Tibial nerve (tissue), 4 donors: ENCODE data around the gene DZIP3. TPM values are rescaled to one million over a fixed set of nuclear protein-coding genes. Genes with fewer than 3 reads are reported as not detected.

Experiments used
- DNase-seq, 2 donors: peaks; one replicate each; pipeline ENCODE4 v3.0.0-alpha.2; 2019; ENCODE audit warnings: low spot score in 2 of 2
- H3K27ac ChIP-seq, 4 donors: fragments of 200-600 bp; sonication (generic) in 3 of 4; one replicate each; pipeline ENCODE4 v1.5.1; 2017 to 2019; ENCODE audit warnings: mild to moderate bottlenecking in 1 of 4
- H3K27me3 ChIP-seq, 2 donors: fragments of 200-600 bp; sonication (generic) in 1 of 2; one replicate each; pipeline versions ENCODE4 v1.5.1 to v1.6.0; 2017 to 2019
- H3K36me3 ChIP-seq, 3 donors: fragments of 200-600 bp; sonication (generic); one replicate each; pipeline ENCODE4 v1.5.1; 2018 to 2019
- H3K4me1 ChIP-seq, 4 donors: fragments of 200-600 bp; sonication (generic) in 3 of 4; one replicate each; pipeline ENCODE4 v1.5.1; 2017 to 2019
- H3K4me3 ChIP-seq, 4 donors: fragments of 200-600 bp; sonication (generic) in 3 of 4; one replicate each; pipeline ENCODE4 v1.5.1; 2017 to 2019; ENCODE audit warnings: mild to moderate bottlenecking in 1 of 4, moderate library complexity in 1 of 4
- H3K9me3 ChIP-seq, 4 donors: fragments of 200-600 bp; sonication (generic) in 3 of 4; one replicate each; pipeline ENCODE4 v1.5.1; 2017 to 2019
- EP300 ChIP-seq, 2 donors: sonication (generic); formaldehyde crosslinking; IDR thresholded peaks; one replicate each; pipeline ENCODE4 v1.6.1; 2017; ENCODE audit warnings: antibody characterized with exemption in 2 of 2, mild to moderate bottlenecking in 1 of 2
- POLR2A ChIP-seq, 2 donors: fragments of 450-650 bp; IDR thresholded peaks; one replicate each; pipeline ENCODE4 v1.6.1; 2017; ENCODE audit warnings: antibody characterized with exemption in 2 of 2, mild to moderate bottlenecking in 2 of 2, moderate library complexity in 2 of 2
- WGBS, 2 donors: methylation state at CpG; one replicate each; pipeline ENCODE4 v1.1.5; 2018; 5-methylcytosine and 5-hydroxymethylcytosine counted together
- small RNA-seq: library from RNA; depleted of rRNA; stranded (forward); fragments of <200 nt; gene quantifications from one replicate; pipeline ENCODE3, GENCODE V24; 2016
- total RNA-seq, 4 donors: library from RNA; depleted of rRNA; stranded (reverse); fragments of >200 nt; gene quantifications; one replicate each; pipeline ENCODE4 v1.1.0, GENCODE V29; 2016
- TF ChIP-seq, protein P1 (sequence below), 5 experiments: fragments of 200-600 bp in 3 of 5; fragments of 450-650 bp in 2 of 5; sonication (generic) in 3 of 5; IDR thresholded peaks; one replicate each; pipeline ENCODE4 v1.5.1; 2016 to 2019; ENCODE audit warnings: antibody characterized with exemption in 5 of 5, mild to moderate bottlenecking in 3 of 5, moderate library complexity in 2 of 5

DZIP3 gene
- total RNA-seq, 4 donors from 2014 or later, result 7.5 to 12.0 (median 10.1) TPM

DNA sequence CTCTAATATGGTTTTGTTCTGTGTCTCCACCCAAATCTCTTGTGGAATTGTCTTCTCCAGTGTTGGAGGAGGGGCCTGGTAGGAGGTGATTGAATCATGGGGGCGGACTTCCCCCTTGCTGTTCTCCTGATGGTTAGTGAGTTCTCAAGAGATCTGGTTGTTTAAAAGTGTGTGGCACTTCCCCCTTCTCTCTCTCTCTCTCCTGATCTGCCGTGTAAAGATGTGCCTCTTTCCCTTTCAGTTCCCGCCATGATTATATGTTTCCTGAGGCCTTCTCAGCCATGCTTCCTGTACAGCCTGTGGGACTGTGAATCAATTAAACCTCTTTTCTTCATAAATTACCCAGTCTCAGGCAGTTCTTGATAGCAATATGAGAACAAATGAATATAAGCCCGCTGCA is 134.6 kb downstream of the DZIP3 start:
- Histone ChIP-seq H3K27ac (no peak overlapping the region), H3K4me3 (no peak overlapping the region), H3K4me1 (no peaks in the 10 kb centered on the region), H3K27me3 (no peaks in the 10 kb centered on the region), H3K9me3 (no peaks in the 10 kb centered on the region), H3K36me3 (no peaks in the 10 kb centered on the region)
- no peak for DNase-seq
- TF ChIP-seq, protein P1, sequence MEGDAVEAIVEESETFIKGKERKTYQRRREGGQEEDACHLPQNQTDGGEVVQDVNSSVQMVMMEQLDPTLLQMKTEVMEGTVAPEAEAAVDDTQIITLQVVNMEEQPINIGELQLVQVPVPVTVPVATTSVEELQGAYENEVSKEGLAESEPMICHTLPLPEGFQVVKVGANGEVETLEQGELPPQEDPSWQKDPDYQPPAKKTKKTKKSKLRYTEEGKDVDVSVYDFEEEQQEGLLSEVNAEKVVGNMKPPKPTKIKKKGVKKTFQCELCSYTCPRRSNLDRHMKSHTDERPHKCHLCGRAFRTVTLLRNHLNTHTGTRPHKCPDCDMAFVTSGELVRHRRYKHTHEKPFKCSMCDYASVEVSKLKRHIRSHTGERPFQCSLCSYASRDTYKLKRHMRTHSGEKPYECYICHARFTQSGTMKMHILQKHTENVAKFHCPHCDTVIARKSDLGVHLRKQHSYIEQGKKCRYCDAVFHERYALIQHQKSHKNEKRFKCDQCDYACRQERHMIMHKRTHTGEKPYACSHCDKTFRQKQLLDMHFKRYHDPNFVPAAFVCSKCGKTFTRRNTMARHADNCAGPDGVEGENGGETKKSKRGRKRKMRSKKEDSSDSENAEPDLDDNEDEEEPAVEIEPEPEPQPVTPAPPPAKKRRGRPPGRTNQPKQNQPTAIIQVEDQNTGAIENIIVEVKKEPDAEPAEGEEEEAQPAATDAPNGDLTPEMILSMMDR (IDR thresholded peaks at IDR 0.05), result no peak
- TF ChIP-seq EP300 (IDR thresholded peaks at IDR 0.05), result no peak
- no peak for TF ChIP-seq POLR2A (IDR thresholded peaks at IDR 0.05)
- 66 to 79% methylated on average over 4 of the region's 4 CpGs for WGBS, 2 donors

DNA sequence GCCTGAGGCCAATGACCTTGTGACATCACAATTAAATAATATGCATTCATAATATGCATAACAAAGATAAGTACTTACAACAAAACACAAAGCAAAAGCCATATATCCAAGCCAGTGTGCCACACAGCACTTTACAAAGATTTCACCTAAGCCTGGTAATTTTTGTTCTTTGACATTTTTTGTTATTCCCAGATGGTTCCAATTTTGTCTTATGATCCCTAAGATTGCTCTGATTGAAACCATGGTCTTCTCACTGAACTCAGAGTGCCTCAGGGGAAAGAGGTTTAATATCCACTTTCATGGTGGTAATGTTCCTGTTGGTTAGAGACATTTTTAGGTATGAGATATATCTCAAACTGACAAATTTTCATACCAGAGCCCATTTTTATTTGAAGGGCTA is 138.6 kb downstream of the DZIP3 start:
- TF ChIP-seq EP300 (IDR thresholded peaks at IDR 0.05) (no peak), POLR2A (IDR thresholded peaks at IDR 0.05) (no peak)
- TF ChIP-seq, protein P1 (IDR thresholded peaks at IDR 0.05), result no peak
- no peaks in the 10 kb centered on the region for H3K9me3 ChIP-seq
- H3K27ac ChIP-seq, result no peak overlapping the region
- no peak overlapping the region for H3K4me3 ChIP-seq
- no peak for DNase-seq
- no peaks in the 10 kb centered on the region for H3K4me1 ChIP-seq
- H3K27me3 ChIP-seq, result no peaks in the 10 kb centered on the region
- H3K36me3 ChIP-seq, result no peaks in the 10 kb centered on the region

DNA sequence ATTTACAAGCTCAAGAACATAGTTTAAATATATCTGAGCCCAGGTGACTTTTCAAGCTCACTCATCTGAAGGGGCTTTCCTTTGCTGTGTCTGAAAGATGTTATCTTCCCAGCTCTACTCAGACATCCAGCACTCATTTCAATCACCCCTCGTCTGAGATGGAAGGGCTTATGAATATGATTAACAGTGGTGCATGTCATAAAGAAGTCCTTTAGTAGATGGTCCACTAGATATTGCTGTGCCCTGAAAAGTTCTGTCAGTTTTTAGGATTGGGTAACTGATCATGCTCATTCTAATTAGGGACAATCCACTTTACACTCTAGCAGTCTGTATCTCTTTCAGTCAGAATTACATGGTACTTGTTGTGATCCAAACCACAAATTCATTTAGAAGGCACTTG is 139.4 kb downstream of the DZIP3 start:
- TF ChIP-seq, protein P1 (IDR thresholded peaks at IDR 0.05), result no peak
- no peak for TF ChIP-seq EP300 (IDR thresholded peaks at IDR 0.05)
- no peak for TF ChIP-seq POLR2A (IDR thresholded peaks at IDR 0.05)

DNA sequence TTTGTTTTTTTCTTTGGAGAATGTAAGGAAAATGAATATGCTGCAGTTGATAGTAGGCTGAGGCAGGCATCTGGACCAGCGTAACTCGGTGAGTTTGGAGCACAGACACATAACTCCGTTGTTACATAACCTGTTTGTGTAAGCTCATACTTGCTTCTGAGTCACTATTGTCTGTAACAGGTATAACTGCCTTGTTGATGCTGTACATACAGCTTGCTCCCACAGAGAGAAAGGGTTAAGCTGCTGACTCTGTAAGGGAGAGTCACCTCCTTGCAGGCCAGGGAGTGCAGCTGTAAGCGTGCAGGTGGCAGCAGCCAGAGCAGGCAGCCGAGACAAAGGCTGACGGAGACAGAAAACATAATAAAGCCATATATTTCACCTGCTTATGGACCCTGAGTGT is 147.3 kb downstream of the DZIP3 start:
- DNase-seq, result no peak
- 66 to 73% methylated on average over 6 of the region's 6 CpGs for WGBS, 2 donors
- no peak for TF ChIP-seq EP300 (IDR thresholded peaks at IDR 0.05)
- no peak for TF ChIP-seq POLR2A (IDR thresholded peaks at IDR 0.05)
- TF ChIP-seq, protein P1 (IDR thresholded peaks at IDR 0.05), result no peak
- H3K9me3 ChIP-seq, result no peaks in the 10 kb centered on the region
- no peaks in the 10 kb centered on the region for H3K4me1 ChIP-seq
- H3K27ac ChIP-seq, result no peak overlapping the region
- no peaks in the 10 kb centered on the region for H3K27me3 ChIP-seq
- H3K4me3 ChIP-seq, result no peak overlapping the region
- no peaks in the 10 kb centered on the region for H3K36me3 ChIP-seq

More for the DNA sequence above, 139.4 kb downstream of the DZIP3 start:
- Histone ChIP-seq H3K4me1 (no peaks in the 10 kb centered on the region), H3K27ac (no peak overlapping the region), H3K9me3 (no peaks in the 10 kb centered on the region), H3K4me3 (no peak overlapping the region), H3K36me3 (no peaks in the 10 kb centered on the region), H3K27me3 (no peaks in the 10 kb centered on the region)
- WGBS, 2 donors, result 48 to 59% methylated on average over 1 of the region's 1 CpG
- no peak for DNase-seq

DNA sequence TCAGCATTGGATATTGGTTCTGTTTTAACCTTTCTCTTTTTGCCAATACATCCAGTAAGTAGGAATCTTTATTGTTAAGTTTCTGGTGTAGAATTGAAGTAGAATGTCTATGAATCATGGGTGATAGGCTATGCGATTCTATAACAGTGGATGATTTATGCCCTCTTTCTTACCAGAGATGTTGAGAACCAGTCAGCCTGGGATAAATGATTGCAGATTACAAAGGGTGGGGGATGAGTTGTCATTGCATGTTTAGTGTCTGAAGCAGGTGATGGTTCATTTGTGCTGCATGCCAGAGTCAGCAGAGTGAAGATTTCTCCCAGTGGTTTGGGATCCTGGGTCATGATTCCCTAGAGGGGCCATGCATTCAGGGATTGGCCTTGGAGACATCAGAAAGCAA is 153.4 kb downstream of the DZIP3 start:
- 85 to 90% methylated on average over 1 of the region's 1 CpG for WGBS, 2 donors
- H3K27me3 ChIP-seq, result no peaks in the 10 kb centered on the region
- TF ChIP-seq POLR2A (IDR thresholded peaks at IDR 0.05) (no peak), EP300 (IDR thresholded peaks at IDR 0.05) (no peak)
- TF ChIP-seq, protein P1 (IDR thresholded peaks at IDR 0.05), result no peak
- no peak overlapping the region for H3K4me3 ChIP-seq
- H3K36me3 ChIP-seq, result no peaks in the 10 kb centered on the region
- DNase-seq, result no peak
- peaks cover 0 to 8% (median 0%) of the 10 kb centered on the region in 4 donors for H3K9me3 ChIP-seq
- H3K27ac ChIP-seq, result no peak overlapping the region
- no peaks in the 10 kb centered on the region for H3K4me1 ChIP-seq

Small RNA genes lying within 50 kb of the gene (small RNA-seq; reads per million reads assigned to genes)
- not detected for gene AC092185.1
- not detected for gene RF00156

Other genes with a start within 250 kb of the DZIP3 start
- gene MYH15, start 79.1 kb upstream of the DZIP3 start, total RNA-seq, result under 1 TPM in 2 of 4 donors, not detected in 2; under 0.01 to 0.22 TPM
- 1 to 10 TPM; 2.7 to 5.7 (median 5.3) TPM for gene CIP2A, start 284 bp upstream of the DZIP3 start, total RNA-seq
- not detected for gene RETNLB, start 167.7 kb downstream of the DZIP3 start, total RNA-seq
- gene TRAT1, start 233.1 kb downstream of the DZIP3 start, total RNA-seq, result under 1 TPM in 3 of 4 donors, not detected in 1; 0.39 to 0.90 (median 0.42) TPM